K562 (cell line): ENCODE results near the gene PCED1B. TPM values are rescaled to one million over a fixed set of nuclear protein-coding genes. Genes with fewer than 3 reads are reported as not detected.

ENCODE experiments used
- ARID2 ChIP-seq: fragments of 450-650 bp; IDR thresholded peaks from 2 replicates; pipeline ENCODE4 v1.6.1; 2017; ENCODE audit warnings: antibody characterized with exemption, mild to moderate bottlenecking
- ATF1 ChIP-seq, 2 experiments: fragments of 450-650 bp in 1 of 2; IDR thresholded peaks; 2 replicates each; pipeline ENCODE4 v1.6.1; 2016; ENCODE audit warnings: missing compliant biosample characterization in 1 of 2, missing genetic modification characterization in 1 of 2
- ATF7 ChIP-seq: fragments of 450-650 bp; IDR thresholded peaks from 2 replicates; pipeline ENCODE4 v1.7.1; 2014; ENCODE audit warnings: mild to moderate bottlenecking, moderate library complexity
- CEBPB ChIP-seq: fragments of 450-650 bp; IDR thresholded peaks from 2 replicates; pipeline ENCODE4 v1.6.1; 2016; ENCODE audit warnings: missing genetic modification characterization, missing compliant biosample characterization
- CEBPG ChIP-seq, 3 experiments: fragments of 200-800 bp in 1 of 3; sonication (Bioruptor generic) in 1 of 3; sonication (generic) in 1 of 3; formaldehyde crosslinking in 1 of 3; IDR thresholded peaks in 2 of 3; conservative IDR thresholded peaks in 1 of 3; 2 replicates each; pipeline versions ENCODE4 v1.6.1 to v1.8.0; 2016 to 2022; ENCODE audit warnings: missing compliant biosample characterization in 2 of 3, missing genetic modification characterization in 2 of 3, mild to moderate bottlenecking in 1 of 3, missing genetic modification reagents in 1 of 3
- FOXK2 ChIP-seq, 2 experiments: fragments of 450-650 bp; IDR thresholded peaks in 1 of 2; conservative IDR thresholded peaks in 1 of 2; 2 replicates each; pipeline ENCODE4 v1.6.1; 2016; ENCODE audit warnings: low read depth in 2 of 2, mild to moderate bottlenecking in 1 of 2
- FOXP1 ChIP-seq: sonication (generic); formaldehyde crosslinking; IDR thresholded peaks from 2 replicates; pipeline ENCODE4 v1.8.0; 2022; ENCODE audit warnings: mild to moderate bottlenecking, missing genetic modification reagents
- MED1 ChIP-seq: sonication (generic); formaldehyde crosslinking; IDR thresholded peaks from 2 replicates; pipeline ENCODE4 v1.8.1; 2023; ENCODE audit warnings: missing genetic modification reagents, borderline replicate concordance
- NCOA6 ChIP-seq: fragments of 450-650 bp; IDR thresholded peaks from 2 replicates; pipeline ENCODE4 v1.6.1; 2017; ENCODE audit warnings: mild to moderate bottlenecking
- RAD51 ChIP-seq: fragments of 450-650 bp; IDR thresholded peaks from 2 replicates; pipeline ENCODE4 v1.7.1; 2016; ENCODE audit warnings: low read depth, mild to moderate bottlenecking, borderline replicate concordance
- YBX1 ChIP-seq: fragments of 450-650 bp; IDR thresholded peaks from 2 replicates; pipeline ENCODE4 v1.7.1; 2016; ENCODE audit warnings: mild to moderate bottlenecking
- polyA plus RNA-seq, 8 experiments: library from polyadenylated mRNA; depleted of rRNA in 4 of 8; stranded (reverse) in 5 of 8; unstranded in 3 of 8; fragments of >200 nt; fragmentation: Nextera tagmentation in 2 of 8; fragmentation: Illumina TruSeq in 1 of 8; extraction: Ambion mirVana in 2 of 8; extraction: Trizol in 1 of 8; gene quantifications; 2 replicates each; pipeline versions ENCODE4 v1.2.1 to v1.2.3, GENCODE V29; 2011 to 2014; ENCODE audit warnings: inconsistent platforms in 1 of 8, missing spikeins in 1 of 8
- total RNA-seq, 7 experiments: library from RNA; depleted of rRNA in 6 of 7; stranded (reverse); fragments of >200 nt in 6 of 7; fragmentation: Illumina TruSeq in 2 of 7; extraction: Trizol in 2 of 7; gene quantifications; 2 replicates each; pipeline versions ENCODE4 v1.2.1 to v1.2.3, GENCODE V29; 2011 to 2021; ENCODE audit warnings: low replicate concordance in 1 of 7
- TF ChIP-seq, protein P1 (sequence below): fragments of 450-650 bp; IDR thresholded peaks from 2 replicates; pipeline ENCODE4 v1.6.1; 2017; ENCODE audit warnings: antibody characterized with exemption, mild to moderate bottlenecking
- TF ChIP-seq, protein P2 (sequence below), 2 experiments: fragments of 450-650 bp; IDR thresholded peaks; 2 replicates each; pipeline ENCODE4 v1.6.1; 2018; ENCODE audit warnings: mild to moderate bottlenecking in 2 of 2, low read depth in 1 of 2; ENCODE audit not compliant: partially characterized antibody in 2 of 2
- TF ChIP-seq, protein P3 (sequence below): sonication (generic); formaldehyde crosslinking; IDR thresholded peaks from 2 replicates; pipeline ENCODE4 v1.8.0; 2023; ENCODE audit warnings: mild to moderate bottlenecking, missing genetic modification reagents

The PCED1B gene
- total and polyA plus RNA-seq, 9 of the 15 experiments (the other 6 are each of a cell fraction or from before 2014, with no cell fraction given): 1.2 to 9.3 (median 2.5) TPM

DNA sequence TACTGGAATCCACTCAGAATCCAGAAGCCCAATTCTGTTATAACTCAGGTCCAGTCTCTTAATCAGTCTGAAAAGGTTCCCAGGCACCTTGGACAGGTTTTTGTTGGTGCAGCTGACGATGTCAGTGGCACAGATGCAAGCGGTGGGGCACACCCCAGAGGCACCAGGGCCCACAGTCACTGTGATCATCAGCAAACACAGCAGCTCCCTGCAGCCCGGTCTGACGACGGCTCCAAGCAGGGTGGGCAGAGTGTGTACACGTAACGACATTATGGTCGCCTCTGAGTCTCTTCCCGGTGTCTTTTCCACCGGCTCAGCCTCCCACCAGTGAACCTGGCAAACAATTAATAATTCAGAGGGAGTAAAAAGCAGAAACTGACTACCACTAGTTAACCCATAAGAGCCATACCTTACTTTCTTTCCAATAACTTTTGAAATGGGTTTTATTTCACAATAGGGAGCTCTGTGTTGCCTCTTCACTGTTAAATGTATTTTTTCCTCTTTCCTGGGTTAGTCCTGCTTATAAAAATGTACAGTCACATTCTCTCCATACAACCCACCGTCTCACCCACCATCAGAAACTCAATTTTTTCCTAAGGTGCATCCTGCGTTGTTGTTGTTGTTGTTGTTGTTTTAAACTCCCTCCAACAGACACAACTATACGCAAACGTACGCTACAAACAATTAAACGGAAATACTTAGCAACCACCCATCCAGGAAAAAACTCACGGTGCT is 521 bp upstream of the PCED1B start (continued):
- TF ChIP-seq, protein P1, sequence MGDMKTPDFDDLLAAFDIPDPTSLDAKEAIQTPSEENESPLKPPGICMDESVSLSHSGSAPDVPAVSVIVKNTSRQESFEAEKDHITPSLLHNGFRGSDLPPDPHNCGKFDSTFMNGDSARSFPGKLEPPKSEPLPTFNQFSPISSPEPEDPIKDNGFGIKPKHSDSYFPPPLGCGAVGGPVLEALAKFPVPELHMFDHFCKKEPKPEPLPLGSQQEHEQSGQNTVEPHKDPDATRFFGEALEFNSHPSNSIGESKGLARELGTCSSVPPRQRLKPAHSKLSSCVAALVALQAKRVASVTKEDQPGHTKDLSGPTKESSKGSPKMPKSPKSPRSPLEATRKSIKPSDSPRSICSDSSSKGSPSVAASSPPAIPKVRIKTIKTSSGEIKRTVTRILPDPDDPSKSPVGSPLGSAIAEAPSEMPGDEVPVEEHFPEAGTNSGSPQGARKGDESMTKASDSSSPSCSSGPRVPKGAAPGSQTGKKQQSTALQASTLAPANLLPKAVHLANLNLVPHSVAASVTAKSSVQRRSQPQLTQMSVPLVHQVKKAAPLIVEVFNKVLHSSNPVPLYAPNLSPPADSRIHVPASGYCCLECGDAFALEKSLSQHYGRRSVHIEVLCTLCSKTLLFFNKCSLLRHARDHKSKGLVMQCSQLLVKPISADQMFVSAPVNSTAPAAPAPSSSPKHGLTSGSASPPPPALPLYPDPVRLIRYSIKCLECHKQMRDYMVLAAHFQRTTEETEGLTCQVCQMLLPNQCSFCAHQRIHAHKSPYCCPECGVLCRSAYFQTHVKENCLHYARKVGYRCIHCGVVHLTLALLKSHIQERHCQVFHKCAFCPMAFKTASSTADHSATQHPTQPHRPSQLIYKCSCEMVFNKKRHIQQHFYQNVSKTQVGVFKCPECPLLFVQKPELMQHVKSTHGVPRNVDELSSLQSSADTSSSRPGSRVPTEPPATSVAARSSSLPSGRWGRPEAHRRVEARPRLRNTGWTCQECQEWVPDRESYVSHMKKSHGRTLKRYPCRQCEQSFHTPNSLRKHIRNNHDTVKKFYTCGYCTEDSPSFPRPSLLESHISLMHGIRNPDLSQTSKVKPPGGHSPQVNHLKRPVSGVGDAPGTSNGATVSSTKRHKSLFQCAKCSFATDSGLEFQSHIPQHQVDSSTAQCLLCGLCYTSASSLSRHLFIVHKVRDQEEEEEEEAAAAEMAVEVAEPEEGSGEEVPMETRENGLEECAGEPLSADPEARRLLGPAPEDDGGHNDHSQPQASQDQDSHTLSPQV: 0 out of 2 replicates have a peak, but pooled peaks have one; percentile 5
- TF ChIP-seq, protein P2, sequence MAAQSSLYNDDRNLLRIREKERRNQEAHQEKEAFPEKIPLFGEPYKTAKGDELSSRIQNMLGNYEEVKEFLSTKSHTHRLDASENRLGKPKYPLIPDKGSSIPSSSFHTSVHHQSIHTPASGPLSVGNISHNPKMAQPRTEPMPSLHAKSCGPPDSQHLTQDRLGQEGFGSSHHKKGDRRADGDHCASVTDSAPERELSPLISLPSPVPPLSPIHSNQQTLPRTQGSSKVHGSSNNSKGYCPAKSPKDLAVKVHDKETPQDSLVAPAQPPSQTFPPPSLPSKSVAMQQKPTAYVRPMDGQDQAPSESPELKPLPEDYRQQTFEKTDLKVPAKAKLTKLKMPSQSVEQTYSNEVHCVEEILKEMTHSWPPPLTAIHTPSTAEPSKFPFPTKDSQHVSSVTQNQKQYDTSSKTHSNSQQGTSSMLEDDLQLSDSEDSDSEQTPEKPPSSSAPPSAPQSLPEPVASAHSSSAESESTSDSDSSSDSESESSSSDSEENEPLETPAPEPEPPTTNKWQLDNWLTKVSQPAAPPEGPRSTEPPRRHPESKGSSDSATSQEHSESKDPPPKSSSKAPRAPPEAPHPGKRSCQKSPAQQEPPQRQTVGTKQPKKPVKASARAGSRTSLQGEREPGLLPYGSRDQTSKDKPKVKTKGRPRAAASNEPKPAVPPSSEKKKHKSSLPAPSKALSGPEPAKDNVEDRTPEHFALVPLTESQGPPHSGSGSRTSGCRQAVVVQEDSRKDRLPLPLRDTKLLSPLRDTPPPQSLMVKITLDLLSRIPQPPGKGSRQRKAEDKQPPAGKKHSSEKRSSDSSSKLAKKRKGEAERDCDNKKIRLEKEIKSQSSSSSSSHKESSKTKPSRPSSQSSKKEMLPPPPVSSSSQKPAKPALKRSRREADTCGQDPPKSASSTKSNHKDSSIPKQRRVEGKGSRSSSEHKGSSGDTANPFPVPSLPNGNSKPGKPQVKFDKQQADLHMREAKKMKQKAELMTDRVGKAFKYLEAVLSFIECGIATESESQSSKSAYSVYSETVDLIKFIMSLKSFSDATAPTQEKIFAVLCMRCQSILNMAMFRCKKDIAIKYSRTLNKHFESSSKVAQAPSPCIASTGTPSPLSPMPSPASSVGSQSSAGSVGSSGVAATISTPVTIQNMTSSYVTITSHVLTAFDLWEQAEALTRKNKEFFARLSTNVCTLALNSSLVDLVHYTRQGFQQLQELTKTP (IDR thresholded peaks at IDR 0.05; ENCODE audit: low read depth in 1 of 2, partially characterized antibody in 2 of 2): peak in 1 of 2 experiments; percentile 29
- TF ChIP-seq ATF7 (0 out of 2 replicates have a peak, but pooled peaks have one; percentile 26), YBX1 (no peak), NCOA6 (no peak), ARID2 (0 out of 2 replicates have a peak, but pooled peaks have one; percentile 3), RAD51 (0 out of 2 replicates have a peak, but pooled peaks have one; percentile 22), CEBPB (tag) (peak; percentile 78), FOXP1 (CRISPR knock-in tag) (no peak), ATF1 (CRISPR knock-in tag; IDR thresholded peaks at IDR 0.05) (no peak), ATF1 (tag; IDR thresholded peaks at IDR 0.05) (peak; percentile 39), MED1 (CRISPR knock-in tag) (no peak), CEBPG (CRISPR knock-in tag; IDR thresholded peaks at IDR 0.05) (no peak), CEBPG (tag; conservative IDR thresholded peaks at IDR 0.05 in 1 of 2, IDR thresholded peaks at IDR 0.05 in 1 of 2) (peak in 1 of 2 experiments; percentile 67; a peak in 1 of 4 replicates), FOXK2 (conservative IDR thresholded peaks at IDR 0.05 in 1 of 2, IDR thresholded peaks at IDR 0.05 in 1 of 2; ENCODE audit: low read depth in 2 of 2) (peak; percentile 55 to 56; a peak in 3 of 4 replicates)
- TF ChIP-seq, protein P3, sequence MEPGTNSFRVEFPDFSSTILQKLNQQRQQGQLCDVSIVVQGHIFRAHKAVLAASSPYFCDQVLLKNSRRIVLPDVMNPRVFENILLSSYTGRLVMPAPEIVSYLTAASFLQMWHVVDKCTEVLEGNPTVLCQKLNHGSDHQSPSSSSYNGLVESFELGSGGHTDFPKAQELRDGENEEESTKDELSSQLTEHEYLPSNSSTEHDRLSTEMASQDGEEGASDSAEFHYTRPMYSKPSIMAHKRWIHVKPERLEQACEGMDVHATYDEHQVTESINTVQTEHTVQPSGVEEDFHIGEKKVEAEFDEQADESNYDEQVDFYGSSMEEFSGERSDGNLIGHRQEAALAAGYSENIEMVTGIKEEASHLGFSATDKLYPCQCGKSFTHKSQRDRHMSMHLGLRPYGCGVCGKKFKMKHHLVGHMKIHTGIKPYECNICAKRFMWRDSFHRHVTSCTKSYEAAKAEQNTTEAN (CRISPR knock-in tag): no peak
